ENCODE measurements around the gene UBE2E2.

The UBE2E2 gene

GRCh38 chr3:23238156-23238555 lies 35.0 kb downstream of the UBE2E2 start:
- ATAC-seq = no peak
- TF ChIP-seq ZNF8 (CRISPR knock-in tag; IDR thresholded peaks at IDR 0.05) (no peak), POU6F1 (CRISPR knock-in tag; IDR thresholded peaks at IDR 0.05; ENCODE audit: borderline replicate concordance, low read depth) (no peak), PPARA (CRISPR knock-in tag; IDR thresholded peaks at IDR 0.05; ENCODE audit: borderline replicate concordance) (no peak), BACH2 (CRISPR knock-in tag; IDR thresholded peaks at IDR 0.05; ENCODE audit: borderline replicate concordance) (no peak), ZFP30 (CRISPR knock-in tag; IDR thresholded peaks at IDR 0.05) (no peak), CSDC2 (CRISPR knock-in tag; IDR thresholded peaks at IDR 0.05) (no peak), GLIS3 (CRISPR knock-in tag; IDR thresholded peaks at IDR 0.05) (no peak), SNAI2 (CRISPR knock-in tag; IDR thresholded peaks at IDR 0.05) (no peak), PATZ1 (CRISPR knock-in tag; IDR thresholded peaks at IDR 0.05; ENCODE audit: borderline replicate concordance) (no peak), CREB5 (CRISPR knock-in tag; IDR thresholded peaks at IDR 0.05; ENCODE audit: low read depth) (no peak), ZC3H10 (CRISPR knock-in tag; IDR thresholded peaks at IDR 0.05) (no peak), ESRRG (CRISPR knock-in tag; IDR thresholded peaks at IDR 0.05) (no peak), TCF4 (CRISPR knock-in tag; IDR thresholded peaks at IDR 0.05; ENCODE audit: borderline replicate concordance) (no peak), TOX (CRISPR knock-in tag; IDR thresholded peaks at IDR 0.05; ENCODE audit: borderline replicate concordance) (no peak), CSRNP3 (CRISPR knock-in tag; IDR thresholded peaks at IDR 0.05) (no peak), ZNF565 (CRISPR knock-in tag; conservative IDR thresholded peaks at IDR 0.05; ENCODE audit: low read depth) (no peak), ZNF70 (CRISPR knock-in tag; IDR thresholded peaks at IDR 0.05) (no peak), TSHZ2 (CRISPR knock-in tag; IDR thresholded peaks at IDR 0.05) (no peak), ISL1 (CRISPR knock-in tag; IDR thresholded peaks at IDR 0.05) (no peak), OSR1 (CRISPR knock-in tag; IDR thresholded peaks at IDR 0.05) (no peak)

GRCh38 chr3:23238578-23238977 lies 35.5 kb downstream of the UBE2E2 start:
- no peak for ATAC-seq
- TF ChIP-seq POU6F1 (CRISPR knock-in tag; IDR thresholded peaks at IDR 0.05; ENCODE audit: borderline replicate concordance, low read depth) = no peak
- no peak for TF ChIP-seq TSHZ2 (CRISPR knock-in tag; IDR thresholded peaks at IDR 0.05)
